ENCODE data around the gene ANXA6.

DNA sequence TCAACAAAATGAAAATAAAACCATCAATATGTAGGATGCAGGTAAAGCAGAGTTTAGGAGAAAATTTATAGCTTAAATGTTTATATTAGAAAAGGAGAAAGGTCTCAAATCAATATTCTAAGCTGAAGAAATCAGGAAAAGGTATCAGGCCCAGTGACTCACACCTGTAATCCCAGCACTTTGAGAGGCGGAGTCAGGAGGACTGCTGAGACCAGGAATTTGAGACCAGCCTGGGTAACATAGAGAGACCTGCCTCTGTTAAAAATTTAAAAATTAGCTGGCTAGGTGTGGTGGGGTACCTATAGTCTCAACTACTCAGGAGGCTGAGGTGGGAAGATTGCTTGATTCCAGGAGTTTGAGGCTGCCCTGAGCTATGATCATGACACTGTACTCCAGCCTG lies 34.1 kb upstream of the ANXA6 start:
- TF ChIP-seq CTCF (IDR thresholded peaks at IDR 0.05) (no peak), POLR2A (IDR thresholded peaks at IDR 0.05) (no peak)

All from esophagus squamous epithelium (tissue), 4 donors.